ENCODE measurements around the gene DENND1A.

Gene DENND1A

GRCh38 chr9:123659358-123659757 lies 270.6 kb downstream of the DENND1A start:
- TF ChIP-seq YY1 (IDR thresholded peaks at IDR 0.05; ENCODE audit: insufficient read depth, insufficient read length) = no peak
- no peak for TF ChIP-seq SUZ12 (IDR thresholded peaks at IDR 0.05; ENCODE audit: extremely low read depth, insufficient read depth, insufficient read length)
- TF ChIP-seq ZNF274 (IDR thresholded peaks at IDR 0.05; ENCODE audit: low read depth, low read length) = no peak
- Histone ChIP-seq H3K9me3 (ENCODE audit: insufficient read depth, low read length) (peaks cover 20% of the 10 kb centered on the region), H3K4me1 (ENCODE audit: insufficient read depth, insufficient read length) (no peaks in the 10 kb centered on the region), H3K27me3 (ENCODE audit: insufficient read depth, insufficient read length) (no peaks in the 10 kb centered on the region), H3K4me3 (ENCODE audit: insufficient read length, low read depth) (no peak overlapping the region), H3K36me3 (ENCODE audit: insufficient read depth, insufficient read length, low read length) (no peaks in the 10 kb centered on the region), H3K9ac (ENCODE audit: insufficient read length, low read depth) (no peak overlapping the region)
- no peak for DNase-seq (ENCODE audit: low read depth, low spot score)

- TF ChIP-seq ZNF274 (IDR thresholded peaks at IDR 0.05; ENCODE audit: low read depth, low read length) = no peak
- no peak for TF ChIP-seq SUZ12 (IDR thresholded peaks at IDR 0.05; ENCODE audit: extremely low read depth, insufficient read depth, insufficient read length)
- no peak for TF ChIP-seq YY1 (IDR thresholded peaks at IDR 0.05; ENCODE audit: insufficient read depth, insufficient read length)
- Histone ChIP-seq H3K27me3 (ENCODE audit: insufficient read depth, insufficient read length) (no peaks in the 10 kb centered on the region), H3K36me3 (ENCODE audit: insufficient read depth, insufficient read length, low read length) (no peaks in the 10 kb centered on the region), H3K4me1 (ENCODE audit: insufficient read depth, insufficient read length) (no peaks in the 10 kb centered on the region), H3K9me3 (ENCODE audit: insufficient read depth, low read length) (peaks cover 16% of the 10 kb centered on the region), H3K4me3 (ENCODE audit: insufficient read length, low read depth) (no peak overlapping the region), H3K9ac (ENCODE audit: insufficient read length, low read depth) (no peak overlapping the region)
- no peak for DNase-seq (ENCODE audit: low read depth, low spot score)
These were observed 271.1 kb downstream of the DENND1A start for GRCh38 chr9:123658792-123659191.

- H3K36me3 ChIP-seq (ENCODE audit: insufficient read depth, insufficient read length, low read length) = no peaks in the 10 kb centered on the region
- no peaks in the 10 kb centered on the region for H3K27me3 ChIP-seq (ENCODE audit: insufficient read depth, insufficient read length)
- no peak overlapping the region for H3K9ac ChIP-seq (ENCODE audit: insufficient read length, low read depth)
- no peak for DNase-seq (ENCODE audit: low read depth, low spot score)
- TF ChIP-seq YY1 (IDR thresholded peaks at IDR 0.05; ENCODE audit: insufficient read depth, insufficient read length) (no peak), SUZ12 (IDR thresholded peaks at IDR 0.05; ENCODE audit: extremely low read depth, insufficient read depth, insufficient read length) (no peak), ZNF274 (IDR thresholded peaks at IDR 0.05; ENCODE audit: low read depth, low read length) (no peak)
- H3K4me1 ChIP-seq (ENCODE audit: insufficient read depth, insufficient read length) = no peaks in the 10 kb centered on the region
- H3K9me3 ChIP-seq (ENCODE audit: insufficient read depth, low read length) = peaks cover 14% of the 10 kb centered on the region
- H3K4me3 ChIP-seq (ENCODE audit: insufficient read length, low read depth) = no peak overlapping the region
These were observed 272.0 kb downstream of the DENND1A start for GRCh38 chr9:123657941-123658340.

GRCh38 chr9:123657099-123657498 lies 272.8 kb downstream of the DENND1A start:
- no peak for DNase-seq (ENCODE audit: low read depth, low spot score)
- no peaks in the 10 kb centered on the region for H3K36me3 ChIP-seq (ENCODE audit: insufficient read depth, insufficient read length, low read length)
- TF ChIP-seq YY1 (IDR thresholded peaks at IDR 0.05; ENCODE audit: insufficient read depth, insufficient read length) = no peak
- TF ChIP-seq ZNF274 (IDR thresholded peaks at IDR 0.05; ENCODE audit: low read depth, low read length) = no peak
- TF ChIP-seq SUZ12 (IDR thresholded peaks at IDR 0.05; ENCODE audit: extremely low read depth, insufficient read depth, insufficient read length) = no peak

DNA sequence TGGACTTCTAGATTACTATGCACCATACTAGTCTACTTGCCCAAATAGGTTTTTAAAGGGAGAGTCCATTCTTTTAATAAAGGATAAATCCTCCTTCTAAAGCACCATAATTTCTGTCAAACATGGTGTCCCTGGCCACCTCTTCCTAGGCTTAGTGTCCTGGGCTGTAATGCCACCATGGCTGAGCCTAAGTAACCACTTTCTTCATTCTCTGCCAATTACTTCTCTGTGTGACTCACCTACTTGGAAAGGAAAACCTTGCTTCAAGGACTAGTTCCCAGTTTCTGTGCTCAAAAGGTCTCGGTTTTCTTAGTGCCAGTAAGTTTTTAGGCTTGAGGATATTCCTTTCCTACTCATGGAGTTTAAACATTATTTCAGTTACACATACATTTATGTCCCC lies 273.4 kb downstream of the DENND1A start:
- Histone ChIP-seq H3K36me3 (ENCODE audit: insufficient read depth, insufficient read length, low read length) (no peaks in the 10 kb centered on the region), H3K27me3 (ENCODE audit: insufficient read depth, insufficient read length) (no peaks in the 10 kb centered on the region), H3K4me1 (ENCODE audit: insufficient read depth, insufficient read length) (no peaks in the 10 kb centered on the region), H3K9ac (ENCODE audit: insufficient read length, low read depth) (no peak overlapping the region), H3K9me3 (ENCODE audit: insufficient read depth, low read length) (no peaks in the 10 kb centered on the region), H3K4me3 (ENCODE audit: insufficient read length, low read depth) (no peak overlapping the region)
- DNase-seq (ENCODE audit: low read depth, low spot score) = no peak
- TF ChIP-seq YY1 (IDR thresholded peaks at IDR 0.05; ENCODE audit: insufficient read depth, insufficient read length) (no peak), ZNF274 (IDR thresholded peaks at IDR 0.05; ENCODE audit: low read depth, low read length) (no peak), SUZ12 (IDR thresholded peaks at IDR 0.05; ENCODE audit: extremely low read depth, insufficient read depth, insufficient read length) (no peak)

More at GRCh38 chr9:123657099-123657498, 272.8 kb downstream of the DENND1A start:
- Histone ChIP-seq H3K9me3 (ENCODE audit: insufficient read depth, low read length) (peaks cover 5% of the 10 kb centered on the region; the same call in 1 of the 2 replicates), H3K4me1 (ENCODE audit: insufficient read depth, insufficient read length) (no peaks in the 10 kb centered on the region), H3K9ac (ENCODE audit: insufficient read length, low read depth) (no peak overlapping the region), H3K27me3 (ENCODE audit: insufficient read depth, insufficient read length) (no peaks in the 10 kb centered on the region), H3K4me3 (ENCODE audit: insufficient read length, low read depth) (no peak overlapping the region)

DNA sequence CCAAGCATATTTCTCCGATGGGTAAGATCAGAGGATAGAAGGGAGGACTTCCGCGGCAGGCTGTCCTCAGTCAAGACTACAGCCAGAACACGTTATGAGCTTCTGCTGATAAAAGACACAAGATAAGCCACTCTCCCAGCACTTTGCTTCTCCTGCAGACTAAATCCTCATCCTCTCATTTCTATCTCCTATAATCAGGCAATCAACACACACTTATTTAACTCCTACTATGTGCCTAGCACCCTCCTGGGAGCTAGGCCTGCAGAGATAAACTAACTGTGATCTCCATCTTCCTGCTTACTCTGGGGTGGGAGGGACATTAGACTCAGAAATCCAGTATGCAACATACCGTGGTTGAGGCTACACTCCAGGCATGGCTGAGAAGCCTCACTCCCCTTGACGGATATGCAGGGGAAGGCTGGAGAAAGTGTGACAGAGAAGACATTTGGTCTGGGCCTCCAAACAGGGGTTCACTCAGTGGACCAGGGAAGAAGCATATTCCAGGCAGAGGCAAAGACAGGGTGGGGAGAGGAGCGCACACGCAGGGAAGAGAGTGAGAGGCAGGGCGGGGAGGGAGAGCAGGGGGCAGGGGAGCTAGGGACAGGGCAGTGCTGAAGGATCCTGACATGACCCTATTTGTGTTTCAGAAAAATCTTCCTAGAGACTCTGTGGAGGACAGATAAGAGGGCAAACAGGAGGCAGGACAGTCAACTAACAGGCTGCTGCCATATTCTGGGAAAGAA lies 274.1 kb downstream of the DENND1A start:
- TF ChIP-seq SUZ12 (IDR thresholded peaks at IDR 0.05; ENCODE audit: extremely low read depth, insufficient read depth, insufficient read length) = no peak
- TF ChIP-seq YY1 (IDR thresholded peaks at IDR 0.05; ENCODE audit: insufficient read depth, insufficient read length) = no peak
- no peak for TF ChIP-seq ZNF274 (IDR thresholded peaks at IDR 0.05; ENCODE audit: low read depth, low read length)
- H3K9me3 ChIP-seq (ENCODE audit: insufficient read depth, low read length) = no peaks in the 10 kb centered on the region
- H3K4me3 ChIP-seq (ENCODE audit: insufficient read length, low read depth) = no peak overlapping the region
- H3K27me3 ChIP-seq (ENCODE audit: insufficient read depth, insufficient read length) = no peaks in the 10 kb centered on the region
- H3K9ac ChIP-seq (ENCODE audit: insufficient read length, low read depth) = no peak overlapping the region
- H3K36me3 ChIP-seq (ENCODE audit: insufficient read depth, insufficient read length, low read length) = no peaks in the 10 kb centered on the region
- no peaks in the 10 kb centered on the region for H3K4me1 ChIP-seq (ENCODE audit: insufficient read depth, insufficient read length)
- DNase-seq (ENCODE audit: low read depth, low spot score) = no peak

DNA sequence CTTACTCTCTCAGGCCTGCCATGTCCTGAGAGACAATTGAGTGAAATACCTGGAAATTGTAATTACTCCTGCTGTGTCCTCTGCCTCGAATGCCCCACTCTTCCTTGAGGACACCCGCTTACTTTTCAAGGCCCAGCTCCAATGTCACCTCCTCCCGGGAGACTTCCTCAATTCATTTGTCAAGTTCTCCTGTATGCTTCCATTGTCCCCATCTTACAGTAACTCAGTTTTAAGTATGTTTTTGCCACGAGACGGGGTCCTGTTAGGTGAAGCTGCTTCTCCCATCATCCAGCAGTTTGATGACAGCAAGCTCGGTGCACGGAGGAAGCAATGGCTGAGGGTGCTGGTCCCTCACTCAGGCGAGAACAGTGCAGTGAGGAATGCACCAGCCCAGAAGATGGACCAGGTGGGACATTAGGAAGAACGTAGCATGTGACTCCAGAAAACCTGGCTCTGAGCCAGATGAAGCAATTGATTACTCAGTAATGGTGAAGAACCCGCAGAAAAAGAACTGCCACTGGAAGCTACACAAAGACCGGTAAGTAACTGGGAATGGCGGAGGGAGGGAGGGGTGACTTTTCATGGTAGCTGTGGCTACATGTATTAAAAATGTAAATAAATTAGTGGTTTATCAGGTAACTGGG lies 274.8 kb downstream of the DENND1A start:
- Histone ChIP-seq H3K9ac (ENCODE audit: insufficient read length, low read depth) (no peak overlapping the region), H3K36me3 (ENCODE audit: insufficient read depth, insufficient read length, low read length) (no peaks in the 10 kb centered on the region), H3K4me3 (ENCODE audit: insufficient read length, low read depth) (no peak overlapping the region), H3K27me3 (ENCODE audit: insufficient read depth, insufficient read length) (no peaks in the 10 kb centered on the region), H3K4me1 (ENCODE audit: insufficient read depth, insufficient read length) (no peaks in the 10 kb centered on the region), H3K9me3 (ENCODE audit: insufficient read depth, low read length) (no peaks in the 10 kb centered on the region)
- TF ChIP-seq SUZ12 (IDR thresholded peaks at IDR 0.05; ENCODE audit: extremely low read depth, insufficient read depth, insufficient read length) = no peak
- TF ChIP-seq ZNF274 (IDR thresholded peaks at IDR 0.05; ENCODE audit: low read depth, low read length) = no peak
- TF ChIP-seq YY1 (IDR thresholded peaks at IDR 0.05; ENCODE audit: insufficient read depth, insufficient read length) = no peak
- no peak for DNase-seq (ENCODE audit: low read depth, low spot score)

All from NT2/D1 (cell line).